B cell (primary cell): Measurements from ENCODE around the gene MUC6.

Source experiments
- EZH2 ChIP-seq: IDR thresholded peaks from 2 replicates; pipeline ENCODE4 v1.6.1; 2012; ENCODE audit warnings: borderline replicate concordance, low read depth, mild to moderate bottlenecking, moderate library complexity, low read length; ENCODE audit not compliant: insufficient read depth, poor library complexity, severe bottlenecking
- TF ChIP-seq, protein P1 (sequence below): fragments of 200-600 bp; IDR thresholded peaks from one replicate; pipeline ENCODE4 v1.8.0; 2022; ENCODE audit warnings: antibody characterized with exemption, mild to moderate bottlenecking

- TF ChIP-seq, protein P1, sequence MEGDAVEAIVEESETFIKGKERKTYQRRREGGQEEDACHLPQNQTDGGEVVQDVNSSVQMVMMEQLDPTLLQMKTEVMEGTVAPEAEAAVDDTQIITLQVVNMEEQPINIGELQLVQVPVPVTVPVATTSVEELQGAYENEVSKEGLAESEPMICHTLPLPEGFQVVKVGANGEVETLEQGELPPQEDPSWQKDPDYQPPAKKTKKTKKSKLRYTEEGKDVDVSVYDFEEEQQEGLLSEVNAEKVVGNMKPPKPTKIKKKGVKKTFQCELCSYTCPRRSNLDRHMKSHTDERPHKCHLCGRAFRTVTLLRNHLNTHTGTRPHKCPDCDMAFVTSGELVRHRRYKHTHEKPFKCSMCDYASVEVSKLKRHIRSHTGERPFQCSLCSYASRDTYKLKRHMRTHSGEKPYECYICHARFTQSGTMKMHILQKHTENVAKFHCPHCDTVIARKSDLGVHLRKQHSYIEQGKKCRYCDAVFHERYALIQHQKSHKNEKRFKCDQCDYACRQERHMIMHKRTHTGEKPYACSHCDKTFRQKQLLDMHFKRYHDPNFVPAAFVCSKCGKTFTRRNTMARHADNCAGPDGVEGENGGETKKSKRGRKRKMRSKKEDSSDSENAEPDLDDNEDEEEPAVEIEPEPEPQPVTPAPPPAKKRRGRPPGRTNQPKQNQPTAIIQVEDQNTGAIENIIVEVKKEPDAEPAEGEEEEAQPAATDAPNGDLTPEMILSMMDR: no peak
- no peak for TF ChIP-seq EZH2
Observed at GRCh38 chr11:968822-969221, 67.7 kb downstream of the MUC6 start.
